Transverse colon (tissue), 4 donors: ENCODE results near the gene SLC12A3. TPM values are rescaled to one million over a fixed set of nuclear protein-coding genes. Genes with fewer than 3 reads are reported as not detected.
A peak's percentile ranks its signal among the peaks of the same experiment; 100 is the strongest.

Experiments used
- DNase-seq: peaks from one replicate; pipeline ENCODE4 v3.0.0-alpha.2; 2019
- H3K27ac ChIP-seq, 4 donors: fragments of 200-600 bp; sonication (generic); 2 replicates each; pipeline ENCODE4 v1.5.1; 2016 to 2018; ENCODE audit warnings: inconsistent platforms in 4 of 4
- H3K27me3 ChIP-seq: fragments of 200-600 bp; sonication (generic); 2 replicates; pipeline ENCODE4 v1.5.1; 2017; ENCODE audit warnings: inconsistent platforms
- H3K36me3 ChIP-seq, 4 donors: fragments of 200-600 bp; sonication (generic); 2 replicates each; pipeline ENCODE4 v1.5.1; 2017 to 2019; ENCODE audit warnings: inconsistent platforms in 4 of 4
- H3K4me1 ChIP-seq, 4 donors: fragments of 200-600 bp; sonication (generic); 2 replicates each; pipeline ENCODE4 v1.5.1; 2017 to 2020; ENCODE audit warnings: inconsistent platforms in 4 of 4
- H3K4me3 ChIP-seq, 4 donors: fragments of 200-600 bp; sonication (generic); 1 replicate in 1 of 4; 2 replicates in 3 of 4; pipeline versions ENCODE4 v1.5.1 to v1.6.1; 2017 to 2019; ENCODE audit warnings: inconsistent platforms in 4 of 4
- H3K9me3 ChIP-seq, 2 donors: fragments of 200-600 bp; sonication (generic); 2 replicates each; pipeline ENCODE4 v1.5.1; 2017 to 2019; ENCODE audit warnings: inconsistent platforms in 2 of 2
- EP300 ChIP-seq: sonication (generic); formaldehyde crosslinking; IDR thresholded peaks from one replicate; pipeline ENCODE4 v1.6.1; 2017; ENCODE audit warnings: antibody characterized with exemption, low read depth
- POLR2A ChIP-seq: fragments of 450-650 bp; IDR thresholded peaks from one replicate; pipeline ENCODE4 v1.6.1; 2016; ENCODE audit warnings: antibody characterized with exemption, mild to moderate bottlenecking, moderate library complexity
- POLR2AphosphoS5 ChIP-seq, 3 donors: sonication (generic); formaldehyde crosslinking; IDR thresholded peaks; one replicate each; pipeline ENCODE4 v1.6.1; 2016; ENCODE audit warnings: antibody characterized with exemption in 3 of 3
- WGBS, 2 donors: methylation state at CpG; one replicate each; pipeline ENCODE4 v1.1.5; 2018; ENCODE audit warnings: low coverage in 1 of 2; 5-methylcytosine and 5-hydroxymethylcytosine counted together
- in situ Hi-C, 4 donors: fragments of 200-750 bp; cut with MboI; loops; one replicate each; pipeline versions ENCODE4 v1.15.0 to v1.15.1; 2017; ENCODE audit warnings: low sequenced_read_pairs in 3 of 4, low pct_ligation_motif_present in 1 of 4, low pct_unique_long_range_greater_than_20kb in 1 of 4
- intact Hi-C: fragments of 100-400 bp; cut with DNase I; formaldehyde crosslinking; loops from one replicate; pipeline ENCODE4 v1.15.1; 2023; ENCODE audit warnings: low total_unique reads
- total RNA-seq, 4 donors: library from RNA; depleted of rRNA; stranded (reverse); fragments of >200 nt; gene quantifications; one replicate each; pipeline ENCODE4 v1.1.0, GENCODE V29; 2016
- TF ChIP-seq, protein P1 (sequence below), 5 experiments: fragments of 200-600 bp in 3 of 5; fragments of 450-650 bp in 2 of 5; sonication (generic) in 3 of 5; IDR thresholded peaks; 1 replicate in 2 of 5; 2 replicates in 3 of 5; pipeline ENCODE4 v1.5.1; 2016 to 2017; ENCODE audit warnings: antibody characterized with exemption in 5 of 5, inconsistent platforms in 3 of 5, mild to moderate bottlenecking in 2 of 5, moderate library complexity in 1 of 5

Gene SLC12A3
- total RNA-seq, 4 donors from 2014 or later: not detected

DNA sequence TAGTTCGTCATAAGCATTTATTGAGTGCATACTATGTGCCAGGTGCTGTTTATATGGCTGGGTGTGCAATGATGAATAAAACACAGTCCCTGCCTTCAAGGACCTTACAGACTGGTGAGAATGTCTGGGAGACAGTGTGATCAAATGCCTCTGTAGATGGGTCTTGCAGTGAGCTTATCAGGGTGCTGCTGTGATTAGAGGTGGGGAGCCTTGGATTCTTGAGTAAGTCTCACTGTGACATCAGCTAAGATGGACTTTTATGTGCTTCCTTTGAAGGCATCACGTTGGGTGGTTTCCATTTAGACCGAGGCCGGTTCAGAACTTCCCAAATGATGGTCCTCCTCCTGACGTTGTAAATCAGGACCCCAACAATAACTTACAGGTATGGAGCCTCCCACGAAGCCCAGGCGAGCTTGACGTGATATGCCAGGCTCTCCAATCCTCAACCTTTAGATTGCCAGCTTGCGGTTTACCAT lies 76.9 kb downstream of the SLC12A3 start:
- intact Hi-C loops (no loop called here), in situ Hi-C loops (no loop called here)
- H3K27me3 ChIP-seq: no peaks in the 10 kb centered on the region
- DNase-seq: no peak
- 73 to 80% methylated on average over 8 to 9 of the region's 9 CpGs for WGBS, 2 donors
- H3K27ac ChIP-seq: no peak overlapping the region
- H3K4me1 ChIP-seq: peaks cover 0 to 18% (median 0%) of the 10 kb centered on the region in 4 donors
- no peak overlapping the region for H3K4me3 ChIP-seq
- peaks cover 0 to 86% (median 42%) of the 10 kb centered on the region in 4 donors for H3K36me3 ChIP-seq
- peak in 1 of 3 donors; percentile 22 for TF ChIP-seq POLR2AphosphoS5 (IDR thresholded peaks at IDR 0.05)
- no peak for TF ChIP-seq POLR2A
- no peaks in the 10 kb centered on the region for H3K9me3 ChIP-seq

DNA sequence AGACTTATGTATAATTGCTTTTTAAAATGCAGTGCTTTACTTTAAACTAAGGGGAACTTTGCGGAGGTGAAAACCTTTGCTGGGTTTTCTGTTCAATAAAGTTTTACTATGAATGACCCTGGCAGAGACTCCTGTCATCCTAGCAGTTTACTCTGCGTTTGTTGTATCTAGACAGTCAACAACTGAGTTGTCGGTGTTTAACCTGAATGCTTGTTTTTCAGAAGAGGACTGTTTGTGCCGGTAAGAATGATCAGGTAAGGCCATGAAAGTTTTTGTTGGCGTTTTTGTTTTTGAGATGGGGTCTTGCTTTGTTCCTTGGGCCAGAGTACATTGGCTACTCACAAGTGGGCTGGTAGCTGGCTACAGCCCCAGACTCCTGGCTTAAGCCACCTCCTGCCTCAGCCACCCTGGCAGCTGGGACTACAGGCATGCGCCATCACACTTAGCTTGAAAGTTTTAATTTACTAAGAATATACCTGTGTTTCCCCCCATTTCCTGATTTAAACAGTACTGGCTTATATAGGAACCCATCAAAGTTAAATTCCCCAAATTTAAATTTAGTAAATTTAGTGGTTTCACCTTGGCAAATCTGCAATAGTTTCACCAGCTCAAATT lies 78.9 kb downstream of the SLC12A3 start:
- TF ChIP-seq, protein P1, sequence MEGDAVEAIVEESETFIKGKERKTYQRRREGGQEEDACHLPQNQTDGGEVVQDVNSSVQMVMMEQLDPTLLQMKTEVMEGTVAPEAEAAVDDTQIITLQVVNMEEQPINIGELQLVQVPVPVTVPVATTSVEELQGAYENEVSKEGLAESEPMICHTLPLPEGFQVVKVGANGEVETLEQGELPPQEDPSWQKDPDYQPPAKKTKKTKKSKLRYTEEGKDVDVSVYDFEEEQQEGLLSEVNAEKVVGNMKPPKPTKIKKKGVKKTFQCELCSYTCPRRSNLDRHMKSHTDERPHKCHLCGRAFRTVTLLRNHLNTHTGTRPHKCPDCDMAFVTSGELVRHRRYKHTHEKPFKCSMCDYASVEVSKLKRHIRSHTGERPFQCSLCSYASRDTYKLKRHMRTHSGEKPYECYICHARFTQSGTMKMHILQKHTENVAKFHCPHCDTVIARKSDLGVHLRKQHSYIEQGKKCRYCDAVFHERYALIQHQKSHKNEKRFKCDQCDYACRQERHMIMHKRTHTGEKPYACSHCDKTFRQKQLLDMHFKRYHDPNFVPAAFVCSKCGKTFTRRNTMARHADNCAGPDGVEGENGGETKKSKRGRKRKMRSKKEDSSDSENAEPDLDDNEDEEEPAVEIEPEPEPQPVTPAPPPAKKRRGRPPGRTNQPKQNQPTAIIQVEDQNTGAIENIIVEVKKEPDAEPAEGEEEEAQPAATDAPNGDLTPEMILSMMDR (IDR thresholded peaks at IDR 0.05): no peak
- TF ChIP-seq POLR2A: no peak
- TF ChIP-seq POLR2AphosphoS5 (IDR thresholded peaks at IDR 0.05): no peak
- no peak for TF ChIP-seq EP300
- Histone ChIP-seq H3K4me3 (no peak overlapping the region), H3K36me3 (peaks cover 0 to 66% (median 32%) of the 10 kb centered on the region in 4 donors), H3K27me3 (no peaks in the 10 kb centered on the region), H3K4me1 (peaks cover 0 to under 1% (median 0%) of the 10 kb centered on the region in 4 donors), H3K27ac (no peak overlapping the region), H3K9me3 (no peaks in the 10 kb centered on the region)
- intact Hi-C loops (no loop called here), in situ Hi-C loops (no loop called here)
- no peak for DNase-seq
- WGBS, 2 donors: 85 to 88% methylated on average over 3 to 6 of the region's 6 CpGs

DNA sequence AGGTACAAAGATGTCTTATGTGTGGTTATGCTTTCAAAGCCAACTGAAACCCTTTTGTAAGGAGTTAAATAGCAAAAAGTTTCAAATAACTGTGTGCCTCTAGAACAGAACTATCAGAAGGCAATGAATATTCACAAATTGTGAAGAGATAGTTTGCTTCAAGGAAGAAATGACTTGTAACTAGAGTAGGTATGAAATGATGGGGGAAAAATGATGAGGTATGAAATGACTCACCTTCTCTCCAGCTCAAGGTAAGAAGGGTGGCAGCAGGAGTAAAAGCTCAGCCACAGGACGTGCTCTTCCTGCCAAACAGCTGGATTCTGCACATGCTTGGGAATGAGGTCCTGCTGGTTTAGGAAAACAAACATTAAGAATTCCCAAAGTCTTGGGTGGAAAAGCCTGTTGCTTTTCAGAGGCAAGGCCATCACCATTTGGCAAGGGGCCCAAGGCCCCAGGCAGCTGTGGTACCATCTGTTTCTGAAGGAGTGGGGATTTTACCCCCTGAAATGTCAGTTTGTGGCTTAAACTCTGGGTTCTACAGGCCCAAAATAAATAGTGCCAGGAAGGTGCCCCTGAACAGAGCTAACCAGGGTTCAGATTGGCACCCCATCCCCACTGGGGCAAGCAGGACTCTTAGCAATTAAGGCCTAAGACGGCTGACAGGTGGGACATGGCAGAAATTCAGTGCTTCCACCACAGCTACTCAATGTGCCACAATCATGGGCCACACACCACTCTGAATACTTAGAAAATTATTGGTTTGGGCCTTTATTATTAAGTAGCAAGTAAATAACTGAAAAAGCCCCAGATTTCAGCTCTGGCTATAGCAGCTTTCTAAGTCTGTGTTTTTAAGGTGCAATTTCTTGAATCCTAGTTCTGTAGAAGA lies 80.2 kb downstream of the SLC12A3 start:
- Histone ChIP-seq H3K9me3 (no peaks in the 10 kb centered on the region), H3K27me3 (no peaks in the 10 kb centered on the region), H3K4me1 (no peaks in the 10 kb centered on the region), H3K4me3 (no peak overlapping the region), H3K27ac (peak overlapping the region in 1 of 4 donors; percentile 32), H3K36me3 (peaks cover 0 to 53% (median 25%) of the 10 kb centered on the region in 4 donors)
- intact Hi-C loops: no loop called here
- WGBS, 2 donors: 51% methylated on average over 2 of the region's 2 CpGs; no CpG with 5 or more reads in 1 of the 2 donors
- DNase-seq: no peak
- TF ChIP-seq, protein P1 (IDR thresholded peaks at IDR 0.05): no peak
- TF ChIP-seq EP300 (no peak), POLR2A (peak; percentile 29), POLR2AphosphoS5 (IDR thresholded peaks at IDR 0.05) (peak in 2 of 3 donors; percentile 8 to 11)
- in situ Hi-C loops: no loop called here

DNA sequence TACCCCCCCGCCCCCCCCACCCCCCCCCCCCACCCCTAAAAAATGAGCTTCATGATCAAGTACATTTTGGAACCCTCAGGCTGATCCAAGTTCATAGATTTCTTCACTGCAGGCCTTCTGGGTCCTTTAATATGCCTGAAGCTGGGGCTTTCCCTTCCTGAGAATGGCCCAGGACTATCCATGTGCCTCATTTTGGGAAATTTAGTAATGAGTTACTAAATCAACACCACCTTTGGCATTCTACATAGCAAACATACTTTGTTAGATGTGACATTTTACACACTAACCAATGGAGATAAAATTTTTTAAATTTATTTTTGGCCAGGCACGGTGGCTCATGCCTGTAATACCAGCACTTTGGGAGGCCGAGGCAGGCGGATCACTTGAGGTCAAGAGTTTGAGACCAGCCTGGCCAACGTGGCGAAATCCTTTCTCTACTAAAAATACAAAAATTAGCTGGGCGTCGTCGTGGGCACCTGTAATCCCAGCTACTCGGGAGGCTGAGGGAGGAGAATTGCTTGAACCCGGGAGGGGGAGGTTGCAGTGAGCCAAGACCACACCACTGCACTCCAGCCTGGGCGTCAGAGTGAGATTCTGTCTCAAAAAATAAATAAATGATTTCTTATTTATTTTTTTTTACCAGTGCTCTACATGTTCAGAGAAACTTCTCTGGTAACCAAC lies 81.0 kb downstream of the SLC12A3 start:
- Histone ChIP-seq H3K27ac (no peak overlapping the region), H3K36me3 (peaks cover 0 to 45% (median 21%) of the 10 kb centered on the region in 4 donors), H3K27me3 (no peaks in the 10 kb centered on the region), H3K4me1 (no peaks in the 10 kb centered on the region), H3K9me3 (no peaks in the 10 kb centered on the region), H3K4me3 (no peak overlapping the region)
- in situ Hi-C loops (no loop called here), intact Hi-C loops (no loop called here)
- DNase-seq: no peak
- TF ChIP-seq, protein P1 (IDR thresholded peaks at IDR 0.05): no peak
- no peak for TF ChIP-seq POLR2A
- no peak for TF ChIP-seq POLR2AphosphoS5 (IDR thresholded peaks at IDR 0.05)
- no peak for TF ChIP-seq EP300
- WGBS, 2 donors: 78 to 82% methylated on average over 11 to 12 of the region's 12 CpGs
